ENCODE data around the gene ISYNA1.

GRCh38 chr19:18433735-18434398 is 4.1 kb downstream of the ISYNA1 start:
- no peak for TF ChIP-seq ATF6 (CRISPR knock-in tag; conservative IDR thresholded peaks at IDR 0.05)
- no peak for TF ChIP-seq ZNF777 (CRISPR knock-in tag; IDR thresholded peaks at IDR 0.05)
- no peak for TF ChIP-seq SRSF1 (optimal IDR thresholded peaks at IDR 0.05; ENCODE audit: low read depth, low read length)
- TF ChIP-seq ZNF17 (CRISPR knock-in tag; IDR thresholded peaks at IDR 0.05): no peak
